Parathyroid adenoma (tissue), 2 donors: ENCODE results near the gene GIMAP8.

Experiments
- H2AFZ ChIP-seq: fragments of 300-600 bp; sonication (generic); one replicate; pipeline ENCODE4 v1.7.0; 2017; ENCODE audit warnings: antibody characterized with exemption, mild to moderate bottlenecking
- H3K27ac ChIP-seq: fragments of 300-600 bp; sonication (generic); one replicate; pipeline ENCODE4 v1.7.0; 2017
- H3K27me3 ChIP-seq: fragments of 300-600 bp; sonication (generic); one replicate; pipeline ENCODE4 v1.7.0; 2017; ENCODE audit warnings: low read length; ENCODE audit not compliant: control insufficient read depth, insufficient read depth
- H3K36me3 ChIP-seq: fragments of 300-600 bp; sonication (generic); one replicate; pipeline ENCODE4 v1.7.0; 2017; ENCODE audit warnings: low read length; ENCODE audit not compliant: control insufficient read depth, insufficient read depth
- H3K4me1 ChIP-seq: fragments of 300-600 bp; sonication (generic); one replicate; pipeline ENCODE4 v1.7.0; 2017; ENCODE audit warnings: control low read depth
- H3K4me2 ChIP-seq: fragments of 300-600 bp; sonication (generic); one replicate; pipeline ENCODE4 v1.7.0; 2017; ENCODE audit warnings: low read length
- H3K4me3 ChIP-seq: fragments of 300-600 bp; sonication (generic); one replicate; pipeline ENCODE4 v1.7.0; 2017; ENCODE audit warnings: low read depth, low read length
- H3K79me2 ChIP-seq: fragments of 300-600 bp; sonication (generic); one replicate; pipeline ENCODE4 v1.7.0; 2017; ENCODE audit warnings: control low read depth
- H3K9ac ChIP-seq: fragments of 300-600 bp; sonication (generic); one replicate; pipeline ENCODE4 v1.7.0; 2017; ENCODE audit warnings: mild to moderate bottlenecking
- H3K9me3 ChIP-seq: fragments of 300-600 bp; sonication (generic); one replicate; pipeline ENCODE4 v1.7.0; 2017; ENCODE audit warnings: low read length; ENCODE audit not compliant: control insufficient read depth
- CTCF ChIP-seq: fragments of 300-600 bp; sonication (generic); IDR thresholded peaks from one replicate; pipeline ENCODE4 v1.7.0; 2017; ENCODE audit warnings: antibody characterized with exemption, mild to moderate bottlenecking
- donor health status: primary hyperparathyroidism.

Gene GIMAP8

GRCh38 chr7:150402671-150403321 is 47.6 kb upstream of the GIMAP8 start:
- Histone ChIP-seq H3K27ac (no peak overlapping the region), H2AFZ (no peak overlapping the region), H3K36me3 (no peaks in the 10 kb centered on the region), H3K4me1 (peaks cover 28% of the 10 kb centered on the region), H3K4me2 (no peak overlapping the region), H3K79me2 (no peaks in the 10 kb centered on the region), H3K4me3 (no peak overlapping the region), H3K9me3 (no peaks in the 10 kb centered on the region), H3K27me3 (no peaks in the 10 kb centered on the region), H3K9ac (no peak overlapping the region)
- no peak for TF ChIP-seq CTCF

- H3K27me3 ChIP-seq: no peaks in the 10 kb centered on the region
- H3K4me2 ChIP-seq: no peak overlapping the region
- TF ChIP-seq CTCF: no peak
- H3K9me3 ChIP-seq: no peaks in the 10 kb centered on the region
- no peaks in the 10 kb centered on the region for H3K36me3 ChIP-seq
- no peak overlapping the region for H3K27ac ChIP-seq
- H2AFZ ChIP-seq: no peak overlapping the region
- H3K9ac ChIP-seq: no peak overlapping the region
- H3K79me2 ChIP-seq: no peaks in the 10 kb centered on the region
- peaks cover 27% of the 10 kb centered on the region for H3K4me1 ChIP-seq
- H3K4me3 ChIP-seq: no peak overlapping the region
Measured at GRCh38 chr7:150403376-150404171, 46.9 kb upstream of the GIMAP8 start.

- Histone ChIP-seq H3K27me3 (no peaks in the 10 kb centered on the region), H3K27ac (peak overlapping the region; percentile 85), H3K9ac (peak overlapping the region; percentile 96), H3K4me2 (peak overlapping the region; percentile 63), H3K36me3 (no peaks in the 10 kb centered on the region), H3K4me1 (peaks cover 21% of the 10 kb centered on the region), H3K9me3 (no peaks in the 10 kb centered on the region), H3K4me3 (peak overlapping the region; percentile 60), H2AFZ (peak overlapping the region; percentile 99), H3K79me2 (no peaks in the 10 kb centered on the region)
- no peak for TF ChIP-seq CTCF
Measured at GRCh38 chr7:150404172-150404804, 46.1 kb upstream of the GIMAP8 start.

- Histone ChIP-seq H3K9me3 (no peaks in the 10 kb centered on the region), H2AFZ (peak overlapping the region; percentile 99), H3K79me2 (no peaks in the 10 kb centered on the region), H3K27me3 (no peaks in the 10 kb centered on the region), H3K36me3 (no peaks in the 10 kb centered on the region), H3K9ac (peak overlapping the region; percentile 96), H3K27ac (peak overlapping the region; percentile 85), H3K4me2 (peak overlapping the region; percentile 63), H3K4me1 (peaks cover 21% of the 10 kb centered on the region), H3K4me3 (peak overlapping the region; percentile 60)
- TF ChIP-seq CTCF: peak; percentile 29
Measured at GRCh38 chr7:150404805-150405583, 45.4 kb upstream of the GIMAP8 start.
